Endothelial cell of umbilical vein (primary cell): ENCODE measurements around the gene ZDHHC7. TPM values are rescaled to one million over a fixed set of nuclear protein-coding genes. Genes with fewer than 3 reads are reported as not detected.

Experiments used
- BruUV-seq: library from RNA; stranded (reverse); fragments of 400-500 nt; replicated peaks from 2 replicates; lab custom pipeline; 2021; lab: Mats Ljungman, UMichigan
- CTCF ChIA-PET: fragments of 300-600, 350-600 bp; sonication (Branson Sonifier 250); formaldehyde crosslinking; loops from one replicate; lab custom pipeline; 2021; ENCODE audit warnings: antibody characterized with exemption, inconsistent platforms; lab: Charles Lee
- POLR2A ChIA-PET: fragments of 300-600, 350-600 bp; sonication (Branson Sonifier 250); formaldehyde crosslinking; loops from one replicate; lab custom pipeline; 2021; ENCODE audit warnings: antibody characterized with exemption, inconsistent platforms; lab: Charles Lee
- DNase-seq: peaks from one replicate; pipeline ENCODE4 v3.0.0-alpha.2; 2011; ENCODE audit warnings: low read depth, low spot score
- FAIRE-seq: peaks from 2 replicates; lab custom pipeline; 2011; peaks lifted over from hg19 to GRCh38; lab: Jason Lieb, UNC
- H2AFZ ChIP-seq: 2 replicates; pipeline ENCODE4 v1.6.0; 2012; ENCODE audit warnings: low read depth, low read length, control low read depth, inconsistent platforms
- H3K27ac ChIP-seq: 2 replicates; pipeline ENCODE4 v1.5.1; 2011; ENCODE audit warnings: low read depth, mild to moderate bottlenecking, control low read depth, low read length, moderate library complexity; ENCODE audit not compliant: insufficient read depth
- H3K27me3 ChIP-seq, 2 experiments: 2 replicates each; pipeline versions ENCODE4 v1.6.0 to v1.6.1; 2011; ENCODE audit warnings: low read length in 2 of 2, mixed read lengths in 1 of 2; ENCODE audit not compliant: control insufficient read depth in 2 of 2, insufficient read depth in 2 of 2
- H3K36me3 ChIP-seq, 2 experiments: 2 replicates in 1 of 2; 3 replicates in 1 of 2; pipeline ENCODE4 v1.5.1; 2011; ENCODE audit warnings: low read length in 2 of 2, mild to moderate bottlenecking in 1 of 2, moderate library complexity in 1 of 2; ENCODE audit not compliant: control insufficient read depth in 2 of 2, insufficient read depth in 2 of 2; ENCODE audit errors: extremely low read depth in 1 of 2
- H3K4me1 ChIP-seq: 3 replicates; pipeline ENCODE4 v1.5.1; 2011; ENCODE audit warnings: mild to moderate bottlenecking, low read length; ENCODE audit not compliant: control insufficient read depth, insufficient read depth; ENCODE audit errors: extremely low read depth
- H3K4me2 ChIP-seq: 2 replicates; pipeline ENCODE4 v1.6.1; 2011; ENCODE audit warnings: low read length, control low read depth, mixed read lengths; ENCODE audit not compliant: insufficient read depth
- H3K4me3 ChIP-seq, 3 experiments: fragments of 200-600 bp in 1 of 3; sonication (generic), shearing (Covaris generic) in 1 of 3; replicated peaks in 1 of 3; 2 replicates each; pipeline ENCODE4 v1.5.1; 2011 to 2016; ENCODE audit warnings: control low read depth in 3 of 3, low read length in 3 of 3, mild to moderate bottlenecking in 2 of 3, inconsistent platforms in 1 of 3, low read depth in 1 of 3, moderate library complexity in 1 of 3; ENCODE audit not compliant: insufficient read depth in 1 of 3
- H3K79me2 ChIP-seq: 2 replicates; pipeline ENCODE4 v1.6.0; 2012; ENCODE audit warnings: low read length, inconsistent platforms; ENCODE audit not compliant: control insufficient read depth, insufficient read depth
- H3K9ac ChIP-seq: replicated peaks from 2 replicates; pipeline ENCODE3; 2011; ENCODE audit warnings: low read length, control low read depth; ENCODE audit not compliant: insufficient read depth; ENCODE audit errors: extremely low read depth
- H3K9me1 ChIP-seq: replicated peaks from 3 replicates; pipeline ENCODE4 v1.6.0; 2011; ENCODE audit warnings: mild to moderate bottlenecking, low read length; ENCODE audit not compliant: control insufficient read depth, insufficient read depth; ENCODE audit errors: extremely low read depth
- H3K9me3 ChIP-seq: replicated peaks from 2 replicates; pipeline ENCODE4 v1.5.1; 2012; ENCODE audit warnings: low read length, inconsistent platforms; ENCODE audit not compliant: control insufficient read depth, insufficient read depth
- H4K20me1 ChIP-seq: replicated peaks from 2 replicates; pipeline ENCODE3; 2011; ENCODE audit warnings: mild to moderate bottlenecking, low read length; ENCODE audit not compliant: control insufficient read depth, insufficient read depth; ENCODE audit errors: extremely low read depth
- CTCF ChIP-seq, 2 donors: IDR thresholded peaks; 1 replicate in 1 of 2; 2 replicates in 1 of 2; pipeline ENCODE4 v1.5.1; 2011; ENCODE audit warnings: low read length in 2 of 2, mild to moderate bottlenecking in 2 of 2, moderate library complexity in 2 of 2, control low read depth in 1 of 2, inconsistent platforms in 1 of 2, low read depth in 1 of 2; ENCODE audit not compliant: insufficient read depth in 1 of 2; ENCODE audit errors: extremely low read depth in 1 of 2
- EZH2 ChIP-seq: IDR thresholded peaks from 2 replicates; pipeline ENCODE4 v1.6.1; 2012; ENCODE audit warnings: borderline replicate concordance, low read depth, mild to moderate bottlenecking, moderate library complexity, low read length, inconsistent platforms; ENCODE audit not compliant: severe bottlenecking
- FOS ChIP-seq: IDR thresholded peaks from 2 replicates; pipeline ENCODE4 v1.6.1; 2011; ENCODE audit warnings: mild to moderate bottlenecking, low read length, moderate library complexity, borderline replicate concordance; ENCODE audit not compliant: insufficient read depth
- GATA2 ChIP-seq: IDR thresholded peaks from 2 replicates; pipeline ENCODE4 v1.7.0; 2011; ENCODE audit warnings: low read depth, mild to moderate bottlenecking, moderate library complexity, mixed read lengths, low read length; ENCODE audit not compliant: insufficient read length, insufficient read depth
- JUN ChIP-seq: IDR thresholded peaks from 2 replicates; pipeline ENCODE4 v1.6.1; 2011; ENCODE audit warnings: borderline replicate concordance, low read depth; ENCODE audit not compliant: insufficient read length, insufficient read depth
- MAX ChIP-seq: IDR thresholded peaks from 2 replicates; pipeline ENCODE4 v1.6.1; 2011; ENCODE audit not compliant: insufficient read depth, insufficient read length
- MYC ChIP-seq: IDR thresholded peaks from one replicate; pipeline ENCODE4 v1.6.1; 2011; ENCODE audit warnings: mild to moderate bottlenecking, low read depth, low read length
- POLR2A ChIP-seq: IDR thresholded peaks from 2 replicates; pipeline ENCODE4 v1.6.1; 2012; ENCODE audit warnings: low read depth, mild to moderate bottlenecking, control low read depth, low read length
- POLR2AphosphoS5 ChIP-seq: IDR thresholded peaks from 2 replicates; pipeline ENCODE4 v1.6.1; 2012; ENCODE audit warnings: low read depth, mild to moderate bottlenecking, control low read depth, low read length, moderate library complexity; ENCODE audit not compliant: insufficient read depth
- dilution Hi-C: fragments of 300-500 bp; cut with MboI; formaldehyde crosslinking; loops from one replicate; pipeline ENCODE4 v1.15.0; 2019; ENCODE audit warnings: low sequenced_read_pairs; ENCODE audit not compliant: extremely low pct_ligation_motif_present
- intact Hi-C: fragments of 100-400 bp; cut with micrococcal nuclease; formaldehyde crosslinking; loops from one replicate; pipeline ENCODE4 v1.10.0; 2022
- polyA plus RNA-seq, 4 experiments: library from polyadenylated mRNA; depleted of rRNA in 3 of 4; stranded (reverse) in 3 of 4; unstranded in 1 of 4; fragments of >200 nt; gene quantifications; 2 replicates each; pipeline versions ENCODE4 v1.2.1 to v1.2.3, GENCODE V29; 2011 to 2012; ENCODE audit warnings: missing spikeins in 1 of 4
- total RNA-seq: library from RNA; stranded (reverse); gene quantifications from 2 replicates; pipeline ENCODE4 v1.2.3, GENCODE V29; 2021

ZDHHC7 gene
- total and polyA plus RNA-seq, 2 donors (not counting 3 experiments of a cell fraction or from before 2014, with no cell fraction given): 44.1 to 46.2 TPM

- no peak overlapping the region for H3K4me2 ChIP-seq
- dilution Hi-C loops: no loop called here
- no TSS peak for BruUV-seq
- no peaks in the 10 kb centered on the region for H3K4me1 ChIP-seq
- TF ChIP-seq POLR2A (no peak), MYC (no peak), FOS (no peak), POLR2AphosphoS5 (no peak), MAX (no peak), CTCF (IDR thresholded peaks at IDR 0.05; ENCODE audit: extremely low read depth in 1 of 2, insufficient read depth in 1 of 2, low read depth in 1 of 2, low read length in 2 of 2) (no peak), JUN (no peak), EZH2 (no peak), GATA2 (no peak)
- DNase-seq (no peak), FAIRE-seq (no peak)
- no peak overlapping the region for H3K9ac ChIP-seq
- no peaks in the 10 kb centered on the region for H3K79me2 ChIP-seq
- H3K4me3 ChIP-seq: no peak overlapping the region
- intact Hi-C loops: no loop called here
- ChIA-PET POLR2A (no interaction called here), CTCF (interaction anchor here (3.2 to 3.5 kb wide), 2 partner anchors 20 to 40 kb away, joined by 16 read pairs; no protein-coding TSS in a partner anchor)
- no peaks in the 10 kb centered on the region for H3K27me3 ChIP-seq
- no peak overlapping the region for H3K27ac ChIP-seq
- no peaks in the 10 kb centered on the region for H3K9me3 ChIP-seq
- H3K9me1 ChIP-seq: no peaks in the 10 kb centered on the region
- H4K20me1 ChIP-seq: no peaks in the 10 kb centered on the region
- no peak overlapping the region for H2AFZ ChIP-seq
- H3K36me3 ChIP-seq: no peaks in the 10 kb centered on the region
These were observed 79.8 kb downstream of the ZDHHC7 start for GRCh38 chr16:84931506-84931905.
